ENCODE measurements around the gene NOS3. TPM values are rescaled to one million over a fixed set of nuclear protein-coding genes. Genes with fewer than 3 reads are reported as not detected.

Gene NOS3
- total and polyA plus RNA-seq, 9 of the 15 experiments (the other 6 are each of a cell fraction or from before 2014, with no cell fraction given): 1.1 to 121 (median 23.6) TPM

GRCh38 chr7:150962553-150963399 lies 28.0 kb upstream of the NOS3 start (continued):
- TF ChIP-seq REST (IDR thresholded peaks at IDR 0.05; ENCODE audit: borderline replicate concordance): peak; percentile 90
- peak; percentile 85 for TF ChIP-seq REST (CRISPR knock-in tag; IDR thresholded peaks at IDR 0.05; ENCODE audit: low read depth)
- no peak for TF ChIP-seq ZNF133 (CRISPR knock-in tag; IDR thresholded peaks at IDR 0.05)
- 0 out of 2 replicates have a peak, but pooled peaks have one; percentile 24 for TF ChIP-seq ZNF398 (CRISPR knock-in tag; IDR thresholded peaks at IDR 0.05)
- no peak; the same call in none of the 2 replicates for TF ChIP-seq ZNF239 (CRISPR knock-in tag; IDR thresholded peaks at IDR 0.05)
- TF ChIP-seq ZKSCAN8 (CRISPR knock-in tag; IDR thresholded peaks at IDR 0.05): no peak
- no peak for TF ChIP-seq SNIP1 (IDR thresholded peaks at IDR 0.05; ENCODE audit: low read depth)
- TF ChIP-seq NR4A1 (CRISPR knock-in tag; IDR thresholded peaks at IDR 0.05): peak; percentile 23; the same call in 1 of the 2 replicates
- TF ChIP-seq NR4A1 (tag; IDR thresholded peaks at IDR 0.05): no peak; the same call in 1 of the 2 replicates
- peak; percentile 44; the same call in 1 of the 2 replicates for TF ChIP-seq THAP12 (CRISPR knock-in tag; IDR thresholded peaks at IDR 0.05)
- TF ChIP-seq NONO (IDR thresholded peaks at IDR 0.05; ENCODE audit: low read depth in 2 of 2, low read length in 1 of 2): no peak
- TF ChIP-seq ZNF764 (CRISPR knock-in tag; IDR thresholded peaks at IDR 0.05; ENCODE audit: low read depth): no peak
- peak; percentile 37; the same call in 1 of the 2 replicates for TF ChIP-seq HSF4 (CRISPR knock-in tag; IDR thresholded peaks at IDR 0.05; ENCODE audit: borderline replicate concordance)
- peak; percentile 66 for TF ChIP-seq ZBTB7A (IDR thresholded peaks at IDR 0.05; ENCODE audit: borderline replicate concordance, control insufficient read depth, low read depth, low read length)

Measured in K562 (cell line).